Measurements from ENCODE around the gene SLC10A2. TPM values are rescaled to one million over a fixed set of nuclear protein-coding genes. Genes with fewer than 3 reads are reported as not detected.

Gene SLC10A2
- total RNA-seq, 2 donors from 2014 or later, result 0.20 to 0.74 TPM

DNA sequence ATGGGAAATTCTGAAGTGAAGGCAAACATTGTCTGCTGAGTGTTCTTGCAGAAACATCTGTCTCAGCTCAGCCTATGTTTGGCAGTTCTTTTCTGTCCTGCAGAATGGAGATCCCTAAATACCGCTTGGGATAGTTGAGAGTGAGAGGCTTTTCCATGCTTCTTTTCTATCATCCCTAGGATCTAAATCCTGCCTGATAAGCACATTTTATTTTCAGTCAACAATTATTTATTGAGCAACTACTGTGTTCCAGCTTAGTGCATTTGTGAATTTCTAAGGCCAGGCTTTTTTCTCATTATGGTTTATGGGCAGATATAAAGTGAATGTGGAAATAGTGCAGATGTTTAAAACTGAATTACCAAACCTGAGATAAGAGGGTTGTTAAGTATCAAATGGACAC, 62.6 kb downstream of the SLC10A2 start:
- intact Hi-C loops (cut with DNase I), result no loop called here
- Histone ChIP-seq H3K9ac (ENCODE audit: low read depth in 2 of 2, low read length in 2 of 2) (no peak overlapping the region), H3K4me3 (no peak overlapping the region), H3K27me3 (no peaks in the 10 kb centered on the region), H3K36me3 (no peaks in the 10 kb centered on the region), H3K4me1 (no peaks in the 10 kb centered on the region), H3K27ac (no peak overlapping the region), H3K9me3 (no peaks in the 10 kb centered on the region)
- DNase-seq, result no peak
- TF ChIP-seq, protein P1, sequence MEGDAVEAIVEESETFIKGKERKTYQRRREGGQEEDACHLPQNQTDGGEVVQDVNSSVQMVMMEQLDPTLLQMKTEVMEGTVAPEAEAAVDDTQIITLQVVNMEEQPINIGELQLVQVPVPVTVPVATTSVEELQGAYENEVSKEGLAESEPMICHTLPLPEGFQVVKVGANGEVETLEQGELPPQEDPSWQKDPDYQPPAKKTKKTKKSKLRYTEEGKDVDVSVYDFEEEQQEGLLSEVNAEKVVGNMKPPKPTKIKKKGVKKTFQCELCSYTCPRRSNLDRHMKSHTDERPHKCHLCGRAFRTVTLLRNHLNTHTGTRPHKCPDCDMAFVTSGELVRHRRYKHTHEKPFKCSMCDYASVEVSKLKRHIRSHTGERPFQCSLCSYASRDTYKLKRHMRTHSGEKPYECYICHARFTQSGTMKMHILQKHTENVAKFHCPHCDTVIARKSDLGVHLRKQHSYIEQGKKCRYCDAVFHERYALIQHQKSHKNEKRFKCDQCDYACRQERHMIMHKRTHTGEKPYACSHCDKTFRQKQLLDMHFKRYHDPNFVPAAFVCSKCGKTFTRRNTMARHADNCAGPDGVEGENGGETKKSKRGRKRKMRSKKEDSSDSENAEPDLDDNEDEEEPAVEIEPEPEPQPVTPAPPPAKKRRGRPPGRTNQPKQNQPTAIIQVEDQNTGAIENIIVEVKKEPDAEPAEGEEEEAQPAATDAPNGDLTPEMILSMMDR (IDR thresholded peaks at IDR 0.05), result no peak

DNA sequence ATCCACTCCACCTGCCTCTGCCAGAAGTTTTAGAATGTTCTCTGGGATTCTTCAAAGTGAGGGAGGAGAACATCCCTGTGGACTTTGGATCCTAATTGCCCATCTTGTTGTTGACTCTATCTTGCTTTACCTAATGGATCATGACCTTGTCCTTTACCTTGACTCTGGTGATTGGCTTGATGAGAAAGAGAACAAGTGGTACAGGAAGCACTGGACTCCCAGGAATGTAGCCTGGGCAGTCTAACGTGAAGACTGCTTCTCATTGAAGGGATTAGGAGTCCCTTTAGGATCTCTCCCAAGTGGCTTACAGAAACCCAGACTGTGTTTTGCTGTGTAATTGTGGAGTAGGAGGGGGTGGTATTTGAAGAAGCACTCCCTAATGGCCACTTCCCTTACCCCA, 63.9 kb downstream of the SLC10A2 start:
- Histone ChIP-seq H3K4me1 (no peaks in the 10 kb centered on the region), H3K27ac (no peak overlapping the region), H3K36me3 (no peaks in the 10 kb centered on the region), H3K9ac (ENCODE audit: low read depth in 2 of 2, low read length in 2 of 2) (no peak overlapping the region), H3K9me3 (no peaks in the 10 kb centered on the region), H3K4me3 (no peak overlapping the region), H3K27me3 (no peaks in the 10 kb centered on the region)
- DNase-seq, result no peak
- intact Hi-C loops (cut with DNase I), result no loop called here
- TF ChIP-seq, protein P1 (IDR thresholded peaks at IDR 0.05), result no peak

DNA sequence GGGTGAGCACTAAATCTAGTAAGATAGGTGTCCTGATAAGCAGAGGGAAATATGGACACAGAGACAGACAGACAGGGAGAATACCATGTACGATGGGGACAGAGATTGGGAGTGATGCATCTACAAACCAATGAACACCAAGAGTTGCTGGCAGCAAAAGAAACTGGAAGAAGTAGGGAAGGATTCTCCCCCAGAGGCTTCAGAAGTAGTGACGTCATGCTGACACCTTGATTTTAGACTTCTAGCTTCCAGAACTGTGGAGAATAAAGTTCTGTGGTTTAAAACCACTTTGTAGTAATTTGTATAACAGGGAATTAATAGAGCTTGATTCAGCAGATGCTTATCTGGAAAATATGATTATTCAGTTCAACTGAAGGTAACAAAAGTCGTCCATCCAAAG, 66.1 kb downstream of the SLC10A2 start:
- no peak overlapping the region for H3K9ac ChIP-seq (ENCODE audit: low read depth in 2 of 2, low read length in 2 of 2)
- H3K27ac ChIP-seq, result no peak overlapping the region
- no peak overlapping the region for H3K4me3 ChIP-seq
- no peaks in the 10 kb centered on the region for H3K4me1 ChIP-seq
- TF ChIP-seq, protein P1 (IDR thresholded peaks at IDR 0.05), result no peak
- no peak for DNase-seq
- H3K27me3 ChIP-seq, result no peaks in the 10 kb centered on the region
- intact Hi-C loops (cut with DNase I), result no loop called here
- no peaks in the 10 kb centered on the region for H3K9me3 ChIP-seq
- no peaks in the 10 kb centered on the region for H3K36me3 ChIP-seq

DNA sequence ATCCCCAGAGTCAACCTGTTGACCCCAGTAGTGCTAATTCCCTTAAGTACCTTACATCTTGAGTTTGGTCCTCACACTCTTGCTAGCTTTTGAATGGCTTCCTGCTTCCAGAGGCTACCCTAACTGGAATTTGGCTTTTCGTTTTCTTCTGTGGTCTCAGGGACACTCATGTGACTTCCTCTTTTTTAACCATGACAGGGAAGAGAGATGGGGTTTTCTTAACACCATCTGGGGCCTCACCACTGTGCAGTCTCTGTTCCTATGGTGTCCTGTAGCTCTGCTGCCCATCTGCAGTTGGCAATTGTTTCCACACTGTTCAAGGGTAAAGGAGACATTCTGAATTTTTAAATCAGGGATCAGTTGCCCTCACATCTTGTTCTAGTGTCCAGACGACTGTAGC, 66.7 kb downstream of the SLC10A2 start:
- H3K27ac ChIP-seq, result no peak overlapping the region
- H3K36me3 ChIP-seq, result no peaks in the 10 kb centered on the region
- no peaks in the 10 kb centered on the region for H3K9me3 ChIP-seq
- no peaks in the 10 kb centered on the region for H3K27me3 ChIP-seq
- DNase-seq, result no peak
- TF ChIP-seq, protein P1 (IDR thresholded peaks at IDR 0.05), result no peak
- intact Hi-C loops (cut with DNase I), result no loop called here
- no peak overlapping the region for H3K4me3 ChIP-seq
- H3K9ac ChIP-seq (ENCODE audit: low read depth in 2 of 2, low read length in 2 of 2), result no peak overlapping the region
- H3K4me1 ChIP-seq, result no peaks in the 10 kb centered on the region

Other genes with a start within 250 kb of the SLC10A2 start
- 10 to 100 TPM; 64.7 to 79.1 TPM for gene ERCC5, start 220.4 kb downstream of the SLC10A2 start, total RNA-seq